CD4-positive, alpha-beta memory T cell (primary cell): ENCODE measurements around the gene TMEM134. TPM values are rescaled to one million over a fixed set of nuclear protein-coding genes. Genes with fewer than 3 reads are reported as not detected.

Experiments
- CTCF ChIA-PET: fragments of 350-600 bp; sonication (Branson Sonifier 250); formaldehyde crosslinking; loops from one replicate; lab custom pipeline; 2021; ENCODE audit warnings: inconsistent platforms; ENCODE audit not compliant: partially characterized antibody; lab: Charles Lee
- POLR2A ChIA-PET: fragments of 350-600 bp; sonication (Branson Sonifier 250); formaldehyde crosslinking; loops from one replicate; lab custom pipeline; 2021; ENCODE audit not compliant: partially characterized antibody; lab: Charles Lee
- DNase-seq, 5 donors: peaks; one replicate each; pipeline versions ENCODE4 v3.0.0 to v3.0.0-alpha.2; 2020 to 2022; ENCODE audit warnings: mixed read lengths in 1 of 5
- H3K27ac ChIP-seq: one replicate; pipeline ENCODE4 v1.7.0; 2013; ENCODE audit warnings: low read depth, low read length
- H3K27me3 ChIP-seq: 2 replicates; pipeline ENCODE4 v1.7.0; 2013; ENCODE audit warnings: mild to moderate bottlenecking, low read length, moderate library complexity; ENCODE audit not compliant: insufficient read depth
- H3K36me3 ChIP-seq: 2 replicates; pipeline ENCODE4 v1.7.0; 2013; ENCODE audit warnings: mild to moderate bottlenecking, low read length, moderate library complexity; ENCODE audit not compliant: insufficient read depth
- H3K4me1 ChIP-seq: 2 replicates; pipeline ENCODE4 v1.7.0; 2013; ENCODE audit warnings: mild to moderate bottlenecking, low read length, moderate library complexity; ENCODE audit not compliant: insufficient read depth
- H3K4me3 ChIP-seq, 2 donors: one replicate each; pipeline ENCODE4 v1.7.0; 2013; ENCODE audit warnings: low read length in 2 of 2, mild to moderate bottlenecking in 1 of 2
- H3K9me3 ChIP-seq, 2 donors: one replicate each; pipeline ENCODE4 v1.7.0; 2013; ENCODE audit warnings: low read length in 2 of 2, control low read depth in 1 of 2; ENCODE audit not compliant: control insufficient read depth in 1 of 2
- H3K27ac Mint-ChIP-seq, 7 donors: one replicate each; pipeline ENCODE4 v1.8.0; 2020 to 2021; ENCODE audit warnings: mixed read lengths in 7 of 7, mild to moderate bottlenecking in 6 of 7, inconsistent platforms in 3 of 7, moderate library complexity in 3 of 7
- H3K27me3 Mint-ChIP-seq, 2 donors: one replicate each; pipeline ENCODE4 v1.8.0; 2020 to 2021; ENCODE audit warnings: mixed read lengths in 2 of 2
- H3K36me3 Mint-ChIP-seq, 2 donors: one replicate each; pipeline ENCODE4 v1.8.0; 2020 to 2021; ENCODE audit warnings: mixed read lengths in 2 of 2, inconsistent platforms in 1 of 2, mild to moderate bottlenecking in 1 of 2
- H3K4me1 Mint-ChIP-seq, 4 donors: one replicate each; pipeline ENCODE4 v1.8.0; 2020 to 2021; ENCODE audit warnings: mixed read lengths in 4 of 4, mild to moderate bottlenecking in 1 of 4
- H3K4me3 Mint-ChIP-seq, 8 donors: one replicate each; pipeline ENCODE4 v1.8.0; 2020 to 2021; ENCODE audit warnings: mixed read lengths in 8 of 8, mild to moderate bottlenecking in 7 of 8, moderate library complexity in 6 of 8, inconsistent platforms in 3 of 8
- H3K9me3 Mint-ChIP-seq, 8 donors: one replicate each; pipeline ENCODE4 v1.8.0; 2020 to 2021; ENCODE audit warnings: mixed read lengths in 8 of 8, mild to moderate bottlenecking in 5 of 8, inconsistent platforms in 3 of 8, moderate library complexity in 1 of 8
- intact Hi-C: fragments of 100-400 bp; cut with micrococcal nuclease; formaldehyde crosslinking; loops from one replicate; pipeline ENCODE4 v1.15.1; 2023
- polyA plus RNA-seq, 2 donors: library from polyadenylated mRNA; unstranded; fragments of 300-500 nt; fragmentation: Illumina TruSeq; gene quantifications; one replicate each; pipeline ENCODE4 v1.2.3, GENCODE V29; 2021
- total RNA-seq, 2 experiments: library from RNA; stranded (reverse); gene quantifications; one replicate each; pipeline ENCODE4 v1.2.3, GENCODE V29; 2021

The TMEM134 gene
- total and polyA plus RNA-seq, 4 experiments from 2014 or later = 90.1 to 162 (median 126) TPM

DNA sequence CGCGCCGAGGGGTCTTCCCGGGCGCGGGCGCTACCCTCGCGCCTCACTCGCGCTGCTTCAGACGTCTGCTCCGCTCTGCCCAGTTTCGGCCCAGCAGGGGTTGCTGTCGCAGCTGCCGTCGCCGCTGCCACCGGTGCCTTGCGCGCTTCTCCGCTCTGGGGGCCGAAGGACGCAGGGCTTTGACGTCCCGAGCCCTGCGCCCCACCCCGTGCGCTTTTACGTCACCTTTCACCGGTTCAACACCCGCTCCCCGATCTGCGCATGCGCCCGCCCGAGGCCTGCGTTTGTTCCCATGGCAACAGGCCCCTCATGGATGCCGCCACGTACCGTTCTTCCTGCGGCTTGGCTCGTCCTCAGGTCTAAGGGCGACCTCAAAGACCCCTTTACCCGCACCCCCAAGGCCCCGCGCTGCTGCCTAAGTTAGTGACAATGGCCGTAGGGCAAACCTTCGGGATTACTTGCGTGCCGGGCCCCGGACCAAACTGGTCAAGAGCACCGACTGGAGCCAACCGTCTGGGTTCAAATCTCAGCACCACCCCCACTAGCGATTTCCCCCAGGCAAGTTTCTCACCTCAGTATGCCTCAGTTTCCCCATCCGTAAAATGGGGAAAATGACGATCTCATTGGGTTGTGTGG is 39.6 kb upstream of the TMEM134 start:
- Mint-ChIP-seq H3K27me3 (peaks cover 3 to 5% of the 10 kb centered on the region in 2 donors), H3K4me1 (peaks cover 18 to 48% (median 28%) of the 10 kb centered on the region in 4 donors), H3K9me3 (peaks cover 0 to 2% (median 0%) of the 10 kb centered on the region in 8 donors), H3K27ac (peak overlapping the region; percentile 97 to 99 (median 99)), H3K36me3 (peaks cover 0 to 20% of the 10 kb centered on the region in 2 donors), H3K4me3 (peak overlapping the region; percentile 88 to 98 (median 90))
- no peaks in the 10 kb centered on the region for H3K27me3 ChIP-seq
- peak; percentile 98 to 100 (median 99) for DNase-seq
- ChIA-PET CTCF (no interaction called here), POLR2A (interaction anchor here (0.6 to 2.1 kb wide), 17 partner anchors 24 to 157 kb away, joined by 3 to 26 read pairs (median 4); partner anchors contain the start of genes AIP, PPP1CA, PTPRCAP and RAD9A)
- H3K27ac ChIP-seq = peak overlapping the region; percentile 93
- intact Hi-C loops = loop anchor here (1.0 to 5.0 kb wide), 6 partner anchors 44 to 268 kb away; partner anchors contain the start of genes NDUFV1, POLD4 and PPP1CA
- peaks cover 8% of the 10 kb centered on the region for H3K36me3 ChIP-seq
- peak overlapping the region; percentile 77 to 79 for H3K4me3 ChIP-seq
- H3K4me1 ChIP-seq = peaks cover 38% of the 10 kb centered on the region
- no peaks in the 10 kb centered on the region for H3K9me3 ChIP-seq

DNA sequence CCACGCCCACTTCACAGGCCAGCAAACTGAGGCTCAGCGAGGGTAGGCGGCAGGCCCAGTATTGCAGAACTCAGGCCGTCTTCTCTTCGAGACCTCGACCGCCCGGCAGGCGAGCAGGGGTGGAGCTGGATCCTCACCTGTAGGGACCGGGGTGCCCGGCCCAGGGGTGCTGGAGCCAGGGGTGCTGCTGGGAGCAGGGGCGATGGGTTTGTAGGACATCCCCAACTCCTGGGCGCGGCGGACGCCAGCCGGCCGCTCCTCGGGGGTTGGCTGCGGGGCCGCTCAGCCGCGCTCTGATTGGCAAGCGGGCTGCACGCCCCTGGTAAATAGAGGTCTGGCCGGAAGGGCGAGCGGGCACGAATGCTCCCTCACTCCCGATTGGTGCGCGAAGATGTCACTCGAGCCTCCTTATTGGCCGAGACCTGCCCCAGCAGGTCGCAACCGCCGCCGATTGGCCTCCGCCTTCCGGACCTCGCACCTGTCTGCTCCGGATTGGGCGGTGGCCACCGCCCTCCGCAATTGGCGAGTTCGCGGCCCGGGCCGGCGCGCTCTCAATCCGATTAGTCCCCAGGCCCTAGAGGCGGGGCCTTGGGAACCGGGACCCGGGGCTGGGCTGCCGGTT is 38.9 kb upstream of the TMEM134 start, which contains the start of gene CDK2AP2:
Gene CDK2AP2, minus strand, starts transcription at position 299 of the 622 bp plus-strand sequence. Its CDS starts 80 bp downstream, at position 219.
- peaks cover 0 to 22% of the 10 kb centered on the region in 2 donors for H3K36me3 Mint-ChIP-seq
- H3K4me1 Mint-ChIP-seq = peaks cover 20 to 55% (median 33%) of the 10 kb centered on the region in 4 donors
- Histone ChIP-seq H3K4me1 (peaks cover 44% of the 10 kb centered on the region), H3K36me3 (peaks cover 8% of the 10 kb centered on the region), H3K27me3 (no peaks in the 10 kb centered on the region), H3K9me3 (no peaks in the 10 kb centered on the region), H3K27ac (peak within 1 kb of the TSS; percentile 93), H3K4me3 (peak within 1 kb of the TSS; percentile 77 to 79)
- intact Hi-C loops = loop anchor here (1.0 to 5.0 kb wide), 7 partner anchors 44 to 267 kb away; partner anchors contain the start of genes NDUFV1, POLD4 and PPP1CA
- peak within 1 kb of the TSS; percentile 88 to 98 (median 90) for H3K4me3 Mint-ChIP-seq
- peak within 1 kb of the TSS; percentile 97 to 99 (median 99) for H3K27ac Mint-ChIP-seq
- H3K27me3 Mint-ChIP-seq = peaks cover 3% of the 10 kb centered on the region in 2 donors
- ChIA-PET CTCF (no interaction called here), POLR2A (interaction anchor here (0.7 to 2.1 kb wide), 20 partner anchors 23 to 156 kb away, joined by 3 to 26 read pairs (median 4); partner anchors contain the start of genes AIP, POLD4, PPP1CA and PTPRCAP)
- peaks cover 0 to 2% (median 0%) of the 10 kb centered on the region in 8 donors for H3K9me3 Mint-ChIP-seq
- peak; percentile 96 to 98 (median 97) for DNase-seq

GRCh38 chr11:67507242-67507863 is 38.3 kb upstream of the TMEM134 start:
- CTCF ChIA-PET = no interaction called here
- Histone ChIP-seq H3K27me3 (no peaks in the 10 kb centered on the region), H3K4me1 (peaks cover 48% of the 10 kb centered on the region), H3K36me3 (peaks cover 11% of the 10 kb centered on the region), H3K9me3 (no peaks in the 10 kb centered on the region), H3K27ac (peak overlapping the region; percentile 93), H3K4me3 (peak overlapping the region; percentile 77 to 79)
- Mint-ChIP-seq H3K4me3 (peak overlapping the region; percentile 88 to 98 (median 90)), H3K9me3 (peaks cover 0 to 2% (median 0%) of the 10 kb centered on the region in 8 donors), H3K4me1 (peaks cover 23 to 59% (median 38%) of the 10 kb centered on the region in 4 donors), H3K36me3 (peaks cover 0 to 28% of the 10 kb centered on the region in 2 donors), H3K27me3 (peaks cover 1 to 2% of the 10 kb centered on the region in 2 donors), H3K27ac (peak overlapping the region; percentile 83 to 99 (median 97))
- DNase-seq = no peak
- POLR2A ChIA-PET = interaction anchor here (0.8 to 2.1 kb wide), 18 partner anchors 23 to 156 kb away, joined by 3 to 26 read pairs (median 4); partner anchors contain the start of genes AIP, POLD4, PPP1CA and PTPRCAP
- intact Hi-C loops = loop anchor here (2.0 to 5.0 kb wide), 2 partner anchors 69 to 230 kb away; no protein-coding TSS in a partner anchor

DNA sequence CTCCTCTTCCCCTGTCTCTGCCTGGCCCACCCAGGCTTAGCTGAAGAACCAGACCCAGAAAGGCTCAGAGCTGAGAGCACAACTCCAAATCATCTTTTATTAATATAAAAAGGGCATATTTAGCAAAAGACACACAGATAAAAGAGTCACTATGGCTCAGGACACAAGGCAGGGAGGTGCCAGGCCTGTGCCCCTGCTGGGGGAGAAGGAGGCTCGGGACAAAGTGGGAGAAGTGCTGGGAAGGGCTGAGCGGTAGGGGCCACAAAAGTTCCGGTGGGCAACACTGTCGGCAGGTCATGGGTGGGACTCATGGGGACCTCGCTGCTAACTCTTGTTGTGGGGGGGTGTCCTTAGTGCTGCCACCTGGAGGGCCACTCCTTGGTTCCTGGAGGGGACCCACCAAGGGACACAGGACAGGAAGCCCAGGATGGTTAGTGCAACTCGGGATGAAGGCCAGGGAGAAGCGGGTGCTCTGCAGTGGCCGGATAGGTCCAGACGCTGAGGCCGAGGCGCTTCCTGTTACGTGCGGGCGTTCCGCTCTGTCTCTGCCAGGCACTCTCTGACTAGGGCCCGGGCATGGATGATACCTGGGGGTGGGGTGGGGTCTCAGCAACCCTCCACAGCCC is 37.5 kb upstream of the TMEM134 start:
- peaks cover 0 to 28% of the 10 kb centered on the region in 2 donors for H3K36me3 Mint-ChIP-seq
- H3K4me1 Mint-ChIP-seq = peaks cover 23 to 59% (median 38%) of the 10 kb centered on the region in 4 donors
- Histone ChIP-seq H3K4me3 (peak overlapping the region in 1 of 2 donors; percentile 79), H3K4me1 (peaks cover 48% of the 10 kb centered on the region), H3K27ac (peak overlapping the region; percentile 93), H3K9me3 (no peaks in the 10 kb centered on the region), H3K36me3 (peaks cover 18% of the 10 kb centered on the region), H3K27me3 (no peaks in the 10 kb centered on the region)
- POLR2A ChIA-PET = interaction anchor here (0.6 to 8.7 kb wide), 21 partner anchors 21 to 155 kb away, joined by 3 to 124 read pairs (median 8); partner anchors contain the start of genes AIP, POLD4, PPP1CA and PTPRCAP
- H3K9me3 Mint-ChIP-seq = peaks cover 0 to 2% (median 0%) of the 10 kb centered on the region in 8 donors
- CTCF ChIA-PET = interaction anchor here (0.6 to 2.8 kb wide), 8 partner anchors 35 to 155 kb away, joined by 3 to 9 read pairs (median 4); partner anchors contain the start of genes POLD4 and PPP1CA
- peak in 1 of 5 donors; percentile 44 for DNase-seq
- H3K27ac Mint-ChIP-seq = peak overlapping the region; percentile 96 to 99 (median 97)
- H3K27me3 Mint-ChIP-seq = peaks cover 1 to 2% of the 10 kb centered on the region in 2 donors
- H3K4me3 Mint-ChIP-seq = peak overlapping the region; percentile 89 to 98 (median 92)
- intact Hi-C loops = loop anchor here (1.0 to 5.0 kb wide), 7 partner anchors 22 to 229 kb away; partner anchors contain the start of genes RPS6KB2 and TMEM134

- H3K9me3 Mint-ChIP-seq = peaks cover 0 to 2% (median 0%) of the 10 kb centered on the region in 8 donors
- intact Hi-C loops = loop anchor here (1.0 to 5.0 kb wide), 7 partner anchors 22 to 228 kb away; partner anchors contain the start of genes RPS6KB2 and TMEM134
- H3K36me3 Mint-ChIP-seq = peaks cover 5 to 34% of the 10 kb centered on the region in 2 donors
- H3K4me1 Mint-ChIP-seq = peaks cover 28 to 66% (median 43%) of the 10 kb centered on the region in 4 donors
- Histone ChIP-seq H3K36me3 (peaks cover 24% of the 10 kb centered on the region), H3K9me3 (no peaks in the 10 kb centered on the region), H3K27ac (peak overlapping the region; percentile 93), H3K27me3 (no peaks in the 10 kb centered on the region), H3K4me3 (peak overlapping the region; percentile 49 to 79), H3K4me1 (peaks cover 52% of the 10 kb centered on the region)
- peak overlapping the region; percentile 96 to 99 (median 97) for H3K27ac Mint-ChIP-seq
- CTCF ChIA-PET = interaction anchor here (0.6 to 2.8 kb wide), 9 partner anchors 14 to 154 kb away, joined by 3 to 9 read pairs (median 4); partner anchors contain the start of genes POLD4, PPP1CA and TBC1D10C
- H3K4me3 Mint-ChIP-seq = peak overlapping the region; percentile 89 to 98 (median 92)
- peaks cover 0 to 1% of the 10 kb centered on the region in 2 donors for H3K27me3 Mint-ChIP-seq
- peak; percentile 88 to 98 (median 89) for DNase-seq
- POLR2A ChIA-PET = interaction anchor here (0.6 to 8.7 kb wide), 20 partner anchors 14 to 160 kb away, joined by 3 to 124 read pairs (median 7); partner anchors contain the start of genes AIP, CLCF1, POLD4 and PPP1CA
Observed at GRCh38 chr11:67505605-67506396, 36.8 kb upstream of the TMEM134 start.
